Measurements from ENCODE around the gene SNAP47.

The SNAP47 gene

DNA sequence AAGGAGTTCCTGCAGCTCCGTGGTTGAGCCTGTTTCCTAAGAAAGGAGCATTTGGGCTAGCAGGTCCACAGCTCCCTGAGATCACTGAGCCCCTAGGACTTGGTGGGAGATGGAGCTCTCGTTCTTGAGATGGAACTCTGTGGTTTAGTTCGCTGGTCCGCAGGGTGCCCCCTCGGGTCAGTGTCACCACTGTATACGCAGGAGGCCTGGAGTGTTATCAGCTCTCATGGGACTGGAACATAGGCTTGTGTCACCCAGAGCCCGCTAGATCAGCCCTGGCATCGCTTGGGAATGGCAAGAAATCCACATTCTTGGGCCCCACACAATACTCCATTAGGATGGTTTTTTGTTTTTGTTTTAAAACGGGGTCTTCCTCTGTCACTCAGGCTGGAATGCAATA, 3.6 kb downstream of the SNAP47 start:
- no peak overlapping the region for H3K4me3 ChIP-seq (ENCODE audit: low read depth, low read length)
- TF ChIP-seq, protein P1, sequence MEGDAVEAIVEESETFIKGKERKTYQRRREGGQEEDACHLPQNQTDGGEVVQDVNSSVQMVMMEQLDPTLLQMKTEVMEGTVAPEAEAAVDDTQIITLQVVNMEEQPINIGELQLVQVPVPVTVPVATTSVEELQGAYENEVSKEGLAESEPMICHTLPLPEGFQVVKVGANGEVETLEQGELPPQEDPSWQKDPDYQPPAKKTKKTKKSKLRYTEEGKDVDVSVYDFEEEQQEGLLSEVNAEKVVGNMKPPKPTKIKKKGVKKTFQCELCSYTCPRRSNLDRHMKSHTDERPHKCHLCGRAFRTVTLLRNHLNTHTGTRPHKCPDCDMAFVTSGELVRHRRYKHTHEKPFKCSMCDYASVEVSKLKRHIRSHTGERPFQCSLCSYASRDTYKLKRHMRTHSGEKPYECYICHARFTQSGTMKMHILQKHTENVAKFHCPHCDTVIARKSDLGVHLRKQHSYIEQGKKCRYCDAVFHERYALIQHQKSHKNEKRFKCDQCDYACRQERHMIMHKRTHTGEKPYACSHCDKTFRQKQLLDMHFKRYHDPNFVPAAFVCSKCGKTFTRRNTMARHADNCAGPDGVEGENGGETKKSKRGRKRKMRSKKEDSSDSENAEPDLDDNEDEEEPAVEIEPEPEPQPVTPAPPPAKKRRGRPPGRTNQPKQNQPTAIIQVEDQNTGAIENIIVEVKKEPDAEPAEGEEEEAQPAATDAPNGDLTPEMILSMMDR (IDR thresholded peaks at IDR 0.05; ENCODE audit: insufficient read depth, low read depth, low read length, missing control alignments) = no peak
- DNase-seq (ENCODE audit: low read depth) = no peak

DNA sequence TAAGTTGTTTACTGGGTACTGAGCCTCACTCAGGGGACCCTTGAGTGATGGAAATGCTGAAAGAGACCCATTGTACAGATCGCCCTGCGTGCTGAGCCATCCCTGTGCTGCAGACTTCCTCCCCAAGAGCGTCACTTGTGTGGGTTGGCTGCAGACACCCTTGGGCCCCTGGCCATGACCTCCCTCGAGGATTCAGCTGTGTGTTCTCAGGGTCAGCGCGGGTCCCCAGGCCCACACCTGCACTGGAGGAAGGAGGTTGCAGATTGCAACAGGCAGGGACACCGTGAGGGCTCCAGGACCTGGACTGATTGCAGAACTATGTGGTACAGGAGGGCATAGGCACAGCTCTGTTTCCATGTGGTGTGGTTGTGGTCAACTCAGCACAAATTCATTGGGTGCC, 4.4 kb downstream of the SNAP47 start:
- TF ChIP-seq, protein P1 (IDR thresholded peaks at IDR 0.05; ENCODE audit: insufficient read depth, low read depth, low read length, missing control alignments) = no peak
- H3K4me3 ChIP-seq (ENCODE audit: low read depth, low read length) = no peak overlapping the region
- no peak for DNase-seq (ENCODE audit: low read depth)

DNA sequence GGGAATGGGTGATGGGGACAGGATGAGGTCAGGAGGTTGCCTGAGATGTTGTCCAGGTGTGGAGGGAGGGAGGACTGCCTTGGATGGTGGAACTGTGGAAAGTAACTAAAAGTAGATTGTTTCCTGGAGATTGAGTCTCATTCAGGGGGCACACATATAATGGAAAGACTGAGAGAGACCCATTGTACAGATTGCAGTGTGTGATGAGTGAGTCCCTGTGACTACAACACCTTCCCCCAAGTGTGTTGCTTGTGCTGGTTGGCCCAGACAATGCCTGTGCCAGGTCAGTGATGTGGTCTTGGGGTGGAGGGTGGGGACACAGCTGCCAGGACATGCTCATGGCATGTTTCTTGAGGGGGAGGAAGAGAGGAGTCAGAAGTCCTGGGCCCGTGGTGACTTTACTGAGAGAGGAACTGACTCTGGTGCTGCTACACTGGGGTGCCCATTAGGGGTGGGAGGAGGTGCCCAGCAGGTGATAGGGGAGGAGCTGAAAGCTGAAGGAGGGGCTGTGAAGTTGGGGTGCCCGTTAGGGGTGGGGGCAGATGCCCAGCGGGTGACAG, 5.2 kb downstream of the SNAP47 start:
- H3K4me3 ChIP-seq (ENCODE audit: low read depth, low read length) = no peak overlapping the region
- no peak for DNase-seq (ENCODE audit: low read depth)
- TF ChIP-seq, protein P1 (IDR thresholded peaks at IDR 0.05; ENCODE audit: insufficient read depth, low read depth, low read length, missing control alignments) = no peak

DNA sequence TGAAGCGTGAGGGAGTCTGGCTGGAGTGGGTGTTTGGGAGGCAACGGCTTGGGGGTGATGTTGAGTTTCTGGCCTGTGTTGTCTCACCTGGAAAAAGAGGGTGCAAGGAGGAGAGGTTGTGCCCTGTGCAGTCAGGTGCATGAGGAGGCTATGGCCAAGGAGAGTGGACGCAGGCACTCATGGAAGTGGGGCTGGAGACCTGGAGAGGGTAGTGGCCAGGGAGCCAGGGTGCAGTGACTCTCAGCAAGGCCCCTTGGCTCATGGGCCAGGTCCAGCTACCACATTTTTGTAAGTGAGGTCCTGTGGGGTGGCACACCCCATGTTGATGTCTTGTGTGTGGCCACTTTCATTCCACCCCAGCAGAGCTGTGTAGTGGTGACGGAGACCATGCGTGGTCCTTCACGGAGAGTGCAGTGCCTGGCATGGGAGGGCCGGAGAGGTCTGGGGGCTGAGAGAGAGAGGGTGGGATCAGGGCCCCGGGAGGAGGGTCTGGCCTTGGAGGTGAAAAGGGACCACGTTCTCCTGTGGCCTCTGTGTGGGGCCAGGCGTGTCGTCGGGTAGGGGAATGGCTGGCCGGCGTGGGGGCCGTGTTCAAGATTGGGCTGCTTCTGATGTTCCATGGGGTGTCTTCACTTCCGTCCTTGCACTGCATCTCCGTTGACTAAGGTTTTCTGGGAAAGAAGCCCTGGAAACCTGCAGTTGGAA, 6.1 kb downstream of the SNAP47 start:
- no peak for DNase-seq (ENCODE audit: low read depth)
- TF ChIP-seq, protein P1 (IDR thresholded peaks at IDR 0.05; ENCODE audit: insufficient read depth, low read depth, low read length, missing control alignments) = no peak
- no peak overlapping the region for H3K4me3 ChIP-seq (ENCODE audit: low read depth, low read length)

DNA sequence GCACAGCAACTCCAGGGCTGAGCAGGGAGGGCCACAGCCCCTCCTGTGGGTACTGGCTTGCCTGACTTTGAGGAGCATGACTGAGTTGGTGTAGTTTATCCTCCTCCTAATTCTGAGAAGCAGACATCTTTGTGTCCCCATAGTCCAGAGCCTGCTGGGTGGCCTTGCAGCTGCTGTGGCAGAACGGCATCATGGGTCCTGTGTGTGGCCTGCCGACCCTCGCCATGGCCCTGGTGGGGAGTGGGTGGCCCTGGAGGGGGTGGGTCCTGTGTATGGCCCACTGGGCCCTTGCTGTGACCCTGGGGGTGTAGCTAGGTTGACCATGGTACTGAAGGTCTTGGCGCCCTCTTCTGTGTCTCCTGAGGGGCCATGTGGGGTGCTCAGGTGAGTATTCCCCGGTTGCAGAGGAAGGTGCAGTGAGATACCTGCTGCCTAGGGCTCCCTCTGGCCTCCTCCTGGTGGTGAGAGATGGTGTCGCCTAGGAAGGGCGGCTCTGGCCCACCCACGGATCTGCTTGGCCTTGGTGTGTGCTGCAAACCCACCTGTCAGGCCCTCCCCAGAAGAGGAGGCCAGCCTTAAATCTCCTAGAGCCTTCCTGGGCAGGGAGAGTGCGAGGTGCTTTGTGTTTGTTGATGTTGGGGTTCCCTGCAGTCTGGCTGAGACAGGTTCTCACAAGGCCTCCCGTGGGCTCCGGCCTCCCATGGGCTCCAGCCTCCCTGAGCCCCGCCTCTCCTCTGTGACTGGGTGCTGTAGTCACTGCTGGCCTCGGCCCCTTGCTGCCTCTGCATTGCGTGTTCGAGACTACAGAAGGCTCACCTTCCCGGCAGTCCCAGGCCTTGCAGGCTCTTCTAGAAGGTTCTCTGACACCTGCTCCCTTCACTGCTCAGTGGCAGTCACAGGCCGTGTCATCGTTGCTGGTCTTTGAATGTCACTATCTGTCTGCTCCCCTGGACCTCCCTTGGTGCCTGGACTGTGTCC, 7.8 kb downstream of the SNAP47 start:
- H3K4me3 ChIP-seq (ENCODE audit: low read depth, low read length) = no peak overlapping the region
- TF ChIP-seq, protein P1 (IDR thresholded peaks at IDR 0.05; ENCODE audit: insufficient read depth, low read depth, low read length, missing control alignments) = peak; percentile 1
- DNase-seq (ENCODE audit: low read depth) = no peak

DNA sequence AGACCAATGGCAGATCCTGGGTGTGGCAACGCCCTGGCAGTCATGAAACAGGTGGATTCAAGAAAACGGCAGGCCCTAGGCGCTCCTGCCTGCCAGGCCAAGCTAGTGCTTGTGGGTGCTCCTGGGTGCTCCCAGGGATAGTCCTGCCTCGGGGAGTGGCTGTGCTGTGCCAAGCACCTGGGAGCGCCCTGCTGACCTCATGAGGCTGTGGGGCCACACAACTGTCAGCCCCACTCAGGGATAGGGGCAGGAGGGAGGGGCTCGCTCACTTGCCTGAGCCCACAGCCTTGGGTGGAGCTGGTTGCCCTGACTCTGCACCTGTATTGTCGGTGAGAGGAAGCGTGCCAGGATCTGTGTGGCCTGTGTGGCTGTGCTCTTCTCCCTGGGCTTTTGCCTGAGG, 9.4 kb downstream of the SNAP47 start:
- TF ChIP-seq, protein P1 (IDR thresholded peaks at IDR 0.05; ENCODE audit: insufficient read depth, low read depth, low read length, missing control alignments) = no peak
- no peak overlapping the region for H3K4me3 ChIP-seq (ENCODE audit: low read depth, low read length)
- no peak for DNase-seq (ENCODE audit: low read depth)
